Vagina (tissue), 2 donors: Measurements from ENCODE around the gene APOB. TPM values are rescaled to one million over a fixed set of nuclear protein-coding genes. Genes with fewer than 3 reads are reported as not detected.

Source experiments
- DNase-seq, 2 donors: peaks; one replicate each; pipeline ENCODE4 v3.0.0-alpha.2; 2017; ENCODE audit errors: extremely low spot score in 2 of 2
- H3K27ac ChIP-seq: fragments of 200-600 bp; sonication (generic); one replicate; pipeline ENCODE4 v1.5.1; 2019
- H3K27me3 ChIP-seq: fragments of 200-600 bp; sonication (generic); one replicate; pipeline ENCODE4 v1.5.1; 2019
- H3K36me3 ChIP-seq, 2 donors: fragments of 200-600 bp; sonication (generic); one replicate each; pipeline ENCODE4 v1.5.1; 2017 to 2019
- H3K4me1 ChIP-seq: fragments of 200-600 bp; sonication (generic); one replicate; pipeline ENCODE4 v1.5.1; 2019
- H3K4me3 ChIP-seq, 2 donors: fragments of 200-600 bp; sonication (generic); 1 replicate in 1 of 2; 2 replicates in 1 of 2; pipeline ENCODE4 v1.5.1; 2016 to 2019
- H3K9me3 ChIP-seq: fragments of 200-600 bp; sonication (generic); one replicate; pipeline ENCODE4 v1.5.1; 2019
- POLR2A ChIP-seq, 2 donors: fragments of 450-650 bp; IDR thresholded peaks; one replicate each; pipeline ENCODE4 v1.6.1; 2017; ENCODE audit warnings: antibody characterized with exemption in 2 of 2, mild to moderate bottlenecking in 2 of 2, moderate library complexity in 2 of 2
- POLR2AphosphoS5 ChIP-seq, 2 donors: sonication (generic); formaldehyde crosslinking; IDR thresholded peaks; one replicate each; pipeline ENCODE4 v1.9.0; 2017; ENCODE audit warnings: antibody characterized with exemption in 2 of 2, mild to moderate bottlenecking in 2 of 2, low read depth in 1 of 2; ENCODE audit not compliant: insufficient read depth in 1 of 2
- intact Hi-C: fragments of 100-400 bp; cut with DNase I; formaldehyde crosslinking; loops from one replicate; pipeline ENCODE4 v1.15.1; 2023
- total RNA-seq: library from RNA; depleted of rRNA; stranded (reverse); fragments of >200 nt; gene quantifications from one replicate; pipeline ENCODE4 v1.2.3, GENCODE V29; 2016
- TF ChIP-seq, protein P1 (sequence below), 3 experiments: fragments of 450-650 bp in 2 of 3; fragments of 200-600 bp in 1 of 3; sonication (generic) in 1 of 3; IDR thresholded peaks; one replicate each; pipeline ENCODE4 v1.5.1; 2017 to 2019; ENCODE audit warnings: antibody characterized with exemption in 3 of 3, mild to moderate bottlenecking in 2 of 3, moderate library complexity in 2 of 3

Gene APOB
- total RNA-seq, 1 donor from 2014 or later, result not detected

DNA sequence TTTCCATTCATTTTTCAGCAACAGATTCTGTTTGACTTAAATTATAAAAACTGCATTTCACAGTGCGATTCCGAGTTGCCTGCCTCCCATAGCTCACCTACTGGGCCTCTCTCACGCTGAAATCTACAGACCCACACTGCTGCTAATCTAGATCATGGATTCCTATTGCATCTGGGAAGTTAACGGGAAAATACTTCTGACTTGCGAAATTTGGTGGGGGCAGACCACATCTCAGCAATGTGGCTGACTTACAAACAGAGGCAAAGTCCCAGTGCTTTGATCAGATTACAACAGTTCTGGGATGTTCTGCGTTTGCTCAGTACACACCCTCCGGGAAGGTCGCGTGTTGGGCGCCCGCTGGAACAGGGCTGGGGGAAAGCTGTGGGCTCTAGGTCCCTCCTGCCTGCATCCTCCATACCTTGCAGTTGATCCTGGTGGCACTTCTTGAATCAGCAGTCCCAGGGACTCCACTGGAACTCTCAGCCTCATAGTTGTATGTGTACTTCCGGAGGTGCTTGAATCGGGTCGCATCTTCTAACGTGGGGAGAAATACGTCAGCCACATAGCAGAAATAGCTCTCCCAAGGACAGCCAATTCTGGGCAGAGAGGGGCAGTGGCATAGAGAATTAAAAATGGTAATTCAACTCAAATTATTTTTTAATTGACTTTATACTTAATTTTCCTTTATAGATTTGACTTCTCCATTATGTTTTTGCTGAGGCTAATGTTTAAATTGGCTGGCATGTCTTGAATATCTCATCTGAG, 1.7 kb downstream of the APOB start:
- intact Hi-C loops, result loop anchor here (10.0 kb wide), 2 partner anchors 73 to 273 kb away; no protein-coding TSS in a partner anchor
- no peak for TF ChIP-seq POLR2A (IDR thresholded peaks at IDR 0.05)
- TF ChIP-seq, protein P1, sequence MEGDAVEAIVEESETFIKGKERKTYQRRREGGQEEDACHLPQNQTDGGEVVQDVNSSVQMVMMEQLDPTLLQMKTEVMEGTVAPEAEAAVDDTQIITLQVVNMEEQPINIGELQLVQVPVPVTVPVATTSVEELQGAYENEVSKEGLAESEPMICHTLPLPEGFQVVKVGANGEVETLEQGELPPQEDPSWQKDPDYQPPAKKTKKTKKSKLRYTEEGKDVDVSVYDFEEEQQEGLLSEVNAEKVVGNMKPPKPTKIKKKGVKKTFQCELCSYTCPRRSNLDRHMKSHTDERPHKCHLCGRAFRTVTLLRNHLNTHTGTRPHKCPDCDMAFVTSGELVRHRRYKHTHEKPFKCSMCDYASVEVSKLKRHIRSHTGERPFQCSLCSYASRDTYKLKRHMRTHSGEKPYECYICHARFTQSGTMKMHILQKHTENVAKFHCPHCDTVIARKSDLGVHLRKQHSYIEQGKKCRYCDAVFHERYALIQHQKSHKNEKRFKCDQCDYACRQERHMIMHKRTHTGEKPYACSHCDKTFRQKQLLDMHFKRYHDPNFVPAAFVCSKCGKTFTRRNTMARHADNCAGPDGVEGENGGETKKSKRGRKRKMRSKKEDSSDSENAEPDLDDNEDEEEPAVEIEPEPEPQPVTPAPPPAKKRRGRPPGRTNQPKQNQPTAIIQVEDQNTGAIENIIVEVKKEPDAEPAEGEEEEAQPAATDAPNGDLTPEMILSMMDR (IDR thresholded peaks at IDR 0.05), result no peak
- TF ChIP-seq POLR2AphosphoS5 (IDR thresholded peaks at IDR 0.05; ENCODE audit: insufficient read depth in 1 of 2, low read depth in 1 of 2), result peak in 1 of 2 donors; percentile 48
- Histone ChIP-seq H3K27ac (no peak overlapping the region), H3K36me3 (no peaks in the 10 kb centered on the region), H3K9me3 (no peaks in the 10 kb centered on the region), H3K4me1 (no peaks in the 10 kb centered on the region), H3K4me3 (no peak overlapping the region), H3K27me3 (no peaks in the 10 kb centered on the region)
- no peak for DNase-seq

DNA sequence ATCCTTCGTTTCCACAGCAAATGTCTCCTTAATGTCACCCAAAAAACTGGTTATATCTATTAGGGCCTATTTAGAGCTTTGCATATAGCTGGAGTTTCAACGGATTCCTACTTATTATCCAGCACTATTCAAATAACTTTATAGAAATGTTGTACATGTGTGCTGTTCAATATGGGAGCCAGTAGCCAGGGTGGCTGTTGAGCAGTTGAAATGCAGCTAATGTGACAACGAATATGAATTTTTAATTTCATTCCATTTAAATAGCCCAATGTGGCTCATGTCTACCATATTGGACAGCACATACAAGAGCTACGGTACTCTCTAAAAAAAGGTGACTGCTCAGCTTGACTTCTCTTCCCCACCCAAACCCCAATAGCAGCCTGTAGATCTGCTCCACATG, 2.4 kb downstream of the APOB start:
- Histone ChIP-seq H3K4me1 (no peaks in the 10 kb centered on the region), H3K4me3 (no peak overlapping the region), H3K9me3 (no peaks in the 10 kb centered on the region), H3K27me3 (no peaks in the 10 kb centered on the region), H3K36me3 (no peaks in the 10 kb centered on the region), H3K27ac (no peak overlapping the region)
- TF ChIP-seq, protein P1 (IDR thresholded peaks at IDR 0.05), result no peak
- no peak for TF ChIP-seq POLR2AphosphoS5 (IDR thresholded peaks at IDR 0.05; ENCODE audit: insufficient read depth in 1 of 2, low read depth in 1 of 2)
- no peak for TF ChIP-seq POLR2A (IDR thresholded peaks at IDR 0.05)
- intact Hi-C loops, result loop anchor here (10.0 kb wide), 2 partner anchors 73 to 273 kb away; no protein-coding TSS in a partner anchor
- DNase-seq, result no peak

DNA sequence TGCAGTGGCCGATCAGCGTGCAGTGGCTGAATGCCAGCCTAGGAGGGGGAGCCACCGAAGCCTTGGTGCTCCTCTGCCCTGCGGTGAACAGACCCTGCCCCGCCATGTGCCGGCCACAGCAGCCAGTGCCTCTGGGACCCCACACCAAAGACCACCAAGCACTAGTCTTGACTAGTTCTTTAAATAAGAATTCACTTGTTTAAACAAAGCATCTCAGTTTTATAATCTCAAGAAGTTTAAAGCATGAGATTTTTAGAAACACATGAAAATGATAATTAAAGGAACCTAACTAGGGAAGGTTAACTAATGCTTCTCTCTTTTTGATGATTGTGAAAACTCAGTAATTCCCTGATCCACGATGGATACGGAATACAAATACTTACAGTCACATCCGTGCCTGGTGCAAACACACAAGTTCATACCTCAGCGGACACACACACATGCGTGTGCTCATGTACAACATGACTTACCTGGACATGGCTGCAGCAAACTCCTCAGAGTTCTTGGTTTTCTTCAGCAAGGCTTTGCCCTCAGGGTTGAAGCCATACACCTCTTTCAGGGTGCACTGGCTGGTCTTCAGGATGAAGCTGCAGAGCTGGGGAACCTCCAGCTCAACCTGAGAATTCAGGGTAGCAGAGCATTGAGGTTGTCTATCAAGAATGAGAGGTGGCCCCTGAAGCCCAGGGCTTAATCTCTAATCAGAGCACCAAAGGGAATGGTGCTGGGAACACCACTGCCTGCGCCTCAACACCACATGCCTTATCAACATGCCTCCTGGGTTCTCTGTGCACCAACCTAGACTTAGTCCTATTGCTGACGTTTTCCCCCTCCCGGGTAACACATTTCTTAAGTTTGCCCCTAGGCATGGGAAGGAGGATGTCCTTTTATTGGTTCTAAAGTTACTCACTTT, 3.1 kb downstream of the APOB start:
- intact Hi-C loops, result loop anchor here (10.0 kb wide), 2 partner anchors 74 to 274 kb away; no protein-coding TSS in a partner anchor
- no peaks in the 10 kb centered on the region for H3K4me1 ChIP-seq
- H3K4me3 ChIP-seq, result no peak overlapping the region
- no peak for TF ChIP-seq POLR2A (IDR thresholded peaks at IDR 0.05)
- no peak for TF ChIP-seq POLR2AphosphoS5 (IDR thresholded peaks at IDR 0.05; ENCODE audit: insufficient read depth in 1 of 2, low read depth in 1 of 2)
- TF ChIP-seq, protein P1 (IDR thresholded peaks at IDR 0.05), result no peak
- H3K27me3 ChIP-seq, result no peaks in the 10 kb centered on the region
- no peak overlapping the region for H3K27ac ChIP-seq
- DNase-seq, result no peak
- no peaks in the 10 kb centered on the region for H3K36me3 ChIP-seq
- no peaks in the 10 kb centered on the region for H3K9me3 ChIP-seq

- TF ChIP-seq POLR2AphosphoS5 (IDR thresholded peaks at IDR 0.05; ENCODE audit: insufficient read depth in 1 of 2, low read depth in 1 of 2) (no peak), POLR2A (IDR thresholded peaks at IDR 0.05) (no peak)
- TF ChIP-seq, protein P1 (IDR thresholded peaks at IDR 0.05), result no peak
- no peak overlapping the region for H3K27ac ChIP-seq
- no peaks in the 10 kb centered on the region for H3K4me1 ChIP-seq
- no peak overlapping the region for H3K4me3 ChIP-seq
- no peaks in the 10 kb centered on the region for H3K9me3 ChIP-seq
- DNase-seq, result no peak
- no peaks in the 10 kb centered on the region for H3K27me3 ChIP-seq
- H3K36me3 ChIP-seq, result no peaks in the 10 kb centered on the region
- intact Hi-C loops, result loop anchor here (10.0 kb wide), 2 partner anchors 75 to 275 kb away; no protein-coding TSS in a partner anchor
These were observed 3.9 kb downstream of the APOB start for GRCh38 chr2:21039979-21040467.
